ENCODE results near the gene TMEM132A. TPM values are rescaled to one million over a fixed set of nuclear protein-coding genes. Genes with fewer than 3 reads are reported as not detected.

TMEM132A gene
- total RNA-seq, 2 donors from 2014 or later, result 5.4 to 7.7 TPM

DNA sequence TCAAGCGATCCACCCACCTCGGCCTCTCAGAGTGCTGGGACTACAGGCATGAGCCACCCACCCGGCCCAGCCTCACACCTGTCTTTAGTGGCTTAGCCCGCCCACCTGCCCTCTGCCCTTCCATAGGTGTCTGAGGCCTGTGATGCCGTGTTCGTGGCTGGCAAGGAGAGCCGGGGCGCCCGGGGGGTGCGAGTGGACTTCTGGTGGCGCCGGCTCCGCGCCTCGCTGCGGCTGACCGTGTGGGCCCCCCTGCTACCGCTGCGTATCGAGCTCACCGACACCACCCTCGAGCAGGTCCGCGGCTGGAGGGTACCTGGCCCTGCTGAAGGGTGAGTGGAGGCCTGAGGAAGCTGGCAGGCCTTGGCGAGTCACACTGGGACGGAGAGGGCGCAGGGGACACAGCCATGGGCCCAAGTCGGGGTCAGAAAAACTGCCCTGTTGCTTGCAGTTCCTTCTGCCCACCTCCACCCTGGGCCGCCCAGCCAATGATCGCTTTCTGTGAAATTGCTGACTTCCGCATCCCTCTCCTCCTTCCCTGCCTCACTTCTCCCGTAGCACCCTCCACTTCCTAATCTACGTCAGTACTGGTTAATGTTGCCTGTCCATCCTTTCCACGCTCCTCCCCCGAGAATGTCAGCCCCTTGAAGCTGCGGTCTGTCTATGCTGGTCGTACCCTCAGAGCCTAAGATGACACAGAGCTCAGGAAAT, 9.3 kb downstream of the TMEM132A start:
- intact Hi-C loops (cut with DNase I), result no loop called here
- DNase-seq (ENCODE audit: low spot score), result peak; percentile 77

DNA sequence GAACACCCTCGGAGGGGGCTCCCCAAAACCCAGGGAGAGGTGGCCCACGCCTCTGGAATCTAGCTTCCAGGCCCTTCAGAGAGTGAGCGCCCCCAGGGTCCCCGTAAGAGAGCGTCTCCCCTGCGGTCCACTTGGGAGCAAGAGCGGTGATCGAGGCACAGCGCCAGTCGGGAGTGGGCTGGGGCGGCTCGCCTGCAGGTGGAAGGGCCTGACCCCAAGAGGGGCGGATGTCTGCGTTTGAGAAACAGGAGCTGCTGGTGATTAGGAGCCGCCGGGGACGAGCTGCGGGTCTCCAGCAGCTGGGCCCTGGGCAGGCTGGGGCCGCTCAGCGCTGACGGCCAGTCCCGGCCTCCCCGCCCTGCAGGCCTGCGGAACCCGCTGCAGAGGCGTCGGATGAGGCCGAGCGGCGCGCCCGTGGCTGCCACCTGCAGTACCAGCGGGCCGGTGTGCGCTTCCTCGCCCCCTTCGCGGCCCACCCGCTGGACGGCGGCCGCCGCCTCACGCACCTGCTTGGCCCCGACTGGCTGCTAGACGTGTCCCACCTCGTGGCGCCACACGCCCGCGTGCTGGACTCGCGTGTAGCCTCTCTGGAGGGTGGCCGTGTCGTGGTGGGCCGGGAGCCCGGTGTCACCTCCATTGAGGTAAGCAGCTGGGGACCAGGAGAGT, 10.0 kb downstream of the TMEM132A start:
- no peak for DNase-seq (ENCODE audit: low spot score)
- intact Hi-C loops (cut with DNase I), result no loop called here

DNA sequence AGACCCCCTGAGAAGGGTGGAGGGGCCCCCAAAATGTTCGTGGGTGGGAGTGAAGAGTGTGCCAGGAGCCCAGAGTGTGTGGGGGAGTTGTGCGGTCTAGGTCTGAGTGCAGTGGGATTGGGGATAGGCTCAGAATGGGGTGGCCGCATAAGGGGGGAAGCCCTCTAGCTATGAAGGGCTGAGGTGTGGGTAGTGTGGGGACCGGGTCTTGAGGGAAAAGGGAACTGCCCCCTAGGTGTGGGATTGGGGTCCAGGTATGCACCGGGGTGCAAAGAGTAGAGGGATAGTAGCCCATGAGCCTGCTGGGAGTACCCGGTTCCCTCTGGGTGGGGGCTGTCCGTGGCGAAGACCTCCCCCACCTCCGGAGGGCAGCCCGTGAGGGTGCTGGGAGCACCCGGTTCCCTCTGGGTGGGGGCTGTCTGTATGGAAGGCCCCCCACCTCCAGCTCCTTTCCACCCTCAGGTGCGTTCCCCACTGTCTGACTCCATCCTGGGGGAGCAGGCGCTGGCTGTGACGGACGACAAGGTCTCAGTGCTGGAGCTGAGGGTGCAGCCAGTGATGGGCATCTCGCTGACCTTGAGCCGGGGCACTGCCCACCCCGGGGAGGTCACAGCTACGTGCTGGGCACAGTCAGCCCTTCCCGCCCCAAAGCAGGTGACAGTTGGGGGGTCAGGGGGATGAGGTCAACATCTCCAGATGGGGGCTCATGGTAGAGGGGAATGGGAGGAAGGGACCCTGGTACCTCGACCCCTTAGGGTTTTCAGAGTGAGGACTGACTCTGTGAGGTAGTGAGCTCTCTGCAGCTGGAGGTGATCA, 10.7 kb downstream of the TMEM132A start:
- intact Hi-C loops (cut with DNase I), result no loop called here

DNA sequence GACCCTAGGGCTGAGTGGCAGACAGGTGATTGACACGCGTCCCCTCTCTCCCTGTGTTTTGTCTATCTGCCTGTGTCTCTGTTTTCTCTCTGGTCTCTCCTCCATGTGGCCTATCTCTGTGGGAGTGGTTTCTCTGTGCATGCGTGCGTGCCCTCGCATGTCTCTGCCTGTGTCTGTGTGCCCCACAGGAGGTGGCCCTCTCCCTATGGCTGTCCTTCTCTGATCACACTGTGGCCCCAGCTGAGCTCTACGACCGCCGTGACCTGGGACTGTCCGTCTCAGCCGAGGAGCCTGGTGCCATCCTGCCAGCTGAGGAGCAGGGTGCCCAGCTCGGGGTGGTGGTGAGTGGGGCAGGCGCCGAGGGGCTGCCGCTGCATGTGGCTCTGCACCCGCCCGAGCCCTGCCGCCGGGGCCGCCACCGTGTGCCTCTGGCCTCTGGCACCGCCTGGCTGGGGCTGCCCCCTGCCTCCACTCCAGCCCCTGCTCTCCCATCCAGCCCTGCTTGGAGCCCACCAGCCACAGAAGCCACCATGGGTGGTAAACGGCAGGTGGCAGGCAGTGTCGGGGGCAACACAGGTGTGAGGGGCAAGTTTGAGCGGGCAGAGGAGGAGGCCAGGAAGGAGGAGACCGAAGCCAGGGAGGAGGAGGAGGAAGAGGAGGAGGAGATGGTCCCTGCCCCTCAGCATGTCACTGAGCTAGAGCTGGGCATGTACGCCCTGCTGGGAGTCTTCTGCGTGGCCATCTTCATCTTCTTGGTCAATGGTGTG, 11.6 kb downstream of the TMEM132A start:
- no peak for DNase-seq (ENCODE audit: low spot score)
- intact Hi-C loops (cut with DNase I), result no loop called here

More for the DNA sequence above, 10.7 kb downstream of the TMEM132A start:
- DNase-seq (ENCODE audit: low spot score), result no peak

DNA sequence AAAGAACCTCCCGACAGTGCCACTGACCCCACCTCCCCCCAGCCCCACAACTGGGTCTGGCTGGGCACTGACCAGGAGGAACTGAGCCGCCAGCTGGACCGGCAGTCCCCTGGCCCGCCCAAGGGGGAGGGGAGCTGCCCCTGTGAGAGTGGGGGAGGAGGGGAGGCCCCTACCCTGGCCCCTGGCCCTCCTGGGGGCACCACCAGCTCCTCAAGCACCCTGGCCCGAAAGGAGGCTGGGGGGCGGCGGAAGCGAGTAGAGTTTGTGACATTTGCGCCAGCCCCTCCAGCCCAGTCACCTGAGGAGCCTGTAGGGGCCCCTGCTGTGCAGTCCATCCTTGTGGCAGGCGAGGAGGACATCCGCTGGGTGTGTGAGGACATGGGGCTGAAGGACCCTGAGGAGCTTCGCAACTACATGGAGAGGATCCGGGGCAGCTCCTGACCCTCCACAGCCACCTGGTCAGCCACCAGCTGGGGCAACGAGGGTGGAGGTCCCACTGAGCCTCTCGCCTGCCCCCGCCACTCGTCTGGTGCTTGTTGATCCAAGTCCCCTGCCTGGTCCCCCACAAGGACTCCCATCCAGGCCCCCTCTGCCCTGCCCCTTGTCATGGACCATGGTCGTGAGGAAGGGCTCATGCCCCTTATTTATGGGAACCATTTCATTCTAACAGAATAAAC, 12.3 kb downstream of the TMEM132A start:
- intact Hi-C loops (cut with DNase I), result no loop called here
- DNase-seq (ENCODE audit: low spot score), result no peak

DNA sequence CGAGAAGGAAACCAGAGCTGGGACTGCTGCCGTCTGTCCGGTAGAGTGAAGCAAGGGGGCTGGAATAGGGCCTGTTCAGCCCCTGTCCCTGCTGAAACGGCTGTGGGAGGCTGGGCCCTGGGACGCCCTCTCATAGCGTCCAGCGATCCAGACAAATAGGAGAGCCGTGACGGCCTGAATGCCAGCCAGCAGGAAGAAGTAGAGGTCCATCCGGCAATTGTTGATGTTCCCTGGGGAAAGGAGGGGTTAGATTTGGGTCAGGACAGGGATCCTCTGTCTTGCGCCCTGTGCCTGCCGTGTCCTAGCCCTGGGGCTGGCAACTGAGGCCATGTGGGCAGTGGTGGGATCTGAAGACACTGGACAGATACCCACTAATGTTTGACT, 12.9 kb downstream of the TMEM132A start:
- no peak for DNase-seq (ENCODE audit: low spot score)
- intact Hi-C loops (cut with DNase I), result no loop called here

DNA sequence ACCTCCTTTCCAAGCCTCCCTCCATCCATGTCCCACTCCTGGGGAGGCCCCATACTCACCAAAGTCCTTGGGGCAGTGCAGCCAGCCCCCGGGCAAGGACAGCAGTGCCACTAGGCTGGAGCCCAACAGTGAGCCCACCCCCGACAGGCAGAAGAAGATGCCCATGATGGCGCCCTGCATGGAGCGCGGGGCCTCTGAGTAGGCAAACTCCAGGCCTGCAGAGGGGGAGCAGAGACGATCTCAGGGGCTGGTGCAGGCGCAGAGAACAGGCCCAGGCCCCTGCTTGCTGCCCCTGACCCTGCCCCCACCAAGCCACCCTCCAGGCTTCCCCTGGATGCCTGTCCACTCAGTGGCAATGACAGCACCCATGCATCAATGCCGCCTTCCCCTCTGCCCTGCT, 13.6 kb downstream of the TMEM132A start:
- DNase-seq (ENCODE audit: low spot score), result no peak
- intact Hi-C loops (cut with DNase I), result no loop called here

DNA sequence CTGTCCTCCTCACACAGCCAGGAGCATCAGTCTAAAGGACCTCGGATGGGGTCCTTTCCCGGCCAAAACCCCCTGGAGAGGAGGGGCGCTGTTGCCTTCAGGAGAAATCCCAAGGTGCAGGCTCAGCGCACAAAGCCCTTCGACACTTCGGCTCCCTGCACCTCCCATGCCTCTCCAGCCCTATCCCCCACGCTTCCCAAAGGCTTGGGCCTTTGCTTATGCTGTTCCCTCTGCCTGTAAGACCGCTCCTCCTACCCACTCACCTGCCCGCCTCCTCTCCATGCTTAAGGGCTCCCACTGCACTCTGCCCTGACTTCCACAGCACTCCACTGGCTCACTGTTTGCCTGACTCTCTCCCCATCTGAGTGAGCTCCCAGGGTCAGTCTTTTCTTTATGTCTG, 14.2 kb downstream of the TMEM132A start:
- no peak for DNase-seq (ENCODE audit: low spot score)
- intact Hi-C loops (cut with DNase I), result no loop called here

DNA sequence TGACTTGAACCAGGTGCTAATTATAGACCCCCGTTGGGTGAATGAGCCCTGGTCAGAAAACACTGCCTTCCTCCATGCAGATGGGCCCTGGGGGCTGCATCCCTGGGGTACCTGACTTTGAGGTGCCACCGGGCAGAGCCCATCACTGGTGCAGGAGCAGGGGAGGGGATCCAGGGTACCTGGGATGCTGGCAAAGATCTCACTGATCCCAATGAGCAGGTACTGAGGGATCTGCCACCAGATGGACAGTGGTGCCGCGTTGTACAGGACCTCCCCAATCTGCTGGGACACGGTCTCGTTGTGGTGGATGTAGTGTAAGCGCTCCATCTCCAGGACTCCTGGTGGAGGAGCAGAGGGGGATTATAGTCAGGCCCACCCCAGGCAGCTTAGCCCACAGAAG, 15.0 kb downstream of the TMEM132A start:
- intact Hi-C loops (cut with DNase I), result no loop called here
- DNase-seq (ENCODE audit: low spot score), result no peak

DNA sequence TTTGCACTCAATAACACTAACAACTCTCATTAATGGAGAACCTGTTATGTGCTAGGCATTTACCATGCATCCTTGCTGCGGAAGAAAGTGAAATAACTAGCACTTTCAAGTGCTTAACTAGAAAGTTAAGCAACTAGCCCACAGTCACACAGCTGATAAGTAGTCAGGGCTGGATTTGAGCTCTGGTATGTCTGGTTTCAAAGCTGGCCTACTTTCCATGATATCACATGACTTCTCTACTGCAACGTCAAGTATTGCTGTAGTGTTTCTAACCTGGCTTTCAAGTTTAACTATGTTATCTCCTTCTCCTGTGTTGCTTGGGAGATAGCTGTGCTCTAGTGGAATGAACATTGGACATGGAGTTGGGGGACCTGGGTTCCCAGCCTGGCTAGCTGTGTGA, 15.6 kb downstream of the TMEM132A start:
- intact Hi-C loops (cut with DNase I), result no loop called here
- DNase-seq (ENCODE audit: low spot score), result no peak

DNA sequence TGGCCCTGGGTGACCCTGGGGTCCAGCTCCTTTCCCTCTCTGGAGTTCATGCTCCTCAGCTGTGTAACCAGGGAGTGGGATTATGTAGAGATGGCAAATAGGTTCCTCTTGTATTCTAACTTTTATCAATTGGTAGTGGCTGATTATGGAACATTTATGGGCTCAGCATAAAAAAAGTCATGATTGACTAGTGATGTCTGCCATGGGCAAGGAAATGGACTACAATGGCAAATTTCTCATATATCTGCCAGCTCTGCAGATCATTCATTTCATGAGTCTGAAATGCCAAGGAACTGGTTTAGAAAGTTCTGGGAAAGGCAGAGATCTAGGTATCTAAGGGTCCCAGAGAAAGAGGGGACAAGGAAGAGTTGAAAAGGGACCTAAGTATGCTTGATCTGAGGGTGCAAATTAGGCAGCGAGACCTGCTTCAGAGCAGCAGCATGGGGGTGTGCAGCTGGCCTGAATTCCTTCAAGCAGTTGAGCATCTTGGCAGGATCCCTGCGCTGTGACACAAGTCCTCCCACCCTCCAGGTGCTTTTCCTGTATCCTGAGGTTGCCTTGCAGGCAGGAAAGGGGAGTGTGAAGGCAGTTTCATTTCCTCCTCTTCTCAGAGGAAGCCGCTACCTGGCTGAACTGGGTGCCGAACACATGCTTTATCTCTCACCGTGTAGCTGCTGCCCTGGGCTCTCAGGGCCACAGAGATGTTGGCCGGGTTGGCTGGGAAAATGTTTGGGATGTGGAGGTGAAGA, 17.3 kb downstream of the TMEM132A start:
- intact Hi-C loops (cut with DNase I), result no loop called here
- DNase-seq (ENCODE audit: low spot score), result no peak

DNA sequence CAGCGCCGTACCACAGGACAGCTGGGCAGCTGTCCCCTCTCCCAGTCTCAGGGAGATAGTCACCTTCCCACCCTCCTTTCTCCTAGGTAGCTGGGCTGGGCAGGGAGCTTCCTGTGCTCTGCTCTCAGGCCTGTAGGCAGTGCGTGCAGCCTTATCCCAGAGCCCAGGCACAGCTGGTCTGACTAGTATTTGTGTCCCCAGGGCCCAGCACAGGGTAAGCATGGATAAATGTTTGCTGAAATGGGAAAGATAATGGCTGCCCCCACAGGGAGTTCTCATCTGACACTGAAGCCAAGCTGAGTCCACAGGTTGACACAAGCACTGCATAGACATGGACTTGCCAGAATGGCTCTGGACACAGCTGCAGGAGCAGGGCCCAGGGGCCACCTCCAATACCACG, 18.0 kb downstream of the TMEM132A start:
- DNase-seq (ENCODE audit: low spot score), result no peak
- intact Hi-C loops (cut with DNase I), result no loop called here

DNA sequence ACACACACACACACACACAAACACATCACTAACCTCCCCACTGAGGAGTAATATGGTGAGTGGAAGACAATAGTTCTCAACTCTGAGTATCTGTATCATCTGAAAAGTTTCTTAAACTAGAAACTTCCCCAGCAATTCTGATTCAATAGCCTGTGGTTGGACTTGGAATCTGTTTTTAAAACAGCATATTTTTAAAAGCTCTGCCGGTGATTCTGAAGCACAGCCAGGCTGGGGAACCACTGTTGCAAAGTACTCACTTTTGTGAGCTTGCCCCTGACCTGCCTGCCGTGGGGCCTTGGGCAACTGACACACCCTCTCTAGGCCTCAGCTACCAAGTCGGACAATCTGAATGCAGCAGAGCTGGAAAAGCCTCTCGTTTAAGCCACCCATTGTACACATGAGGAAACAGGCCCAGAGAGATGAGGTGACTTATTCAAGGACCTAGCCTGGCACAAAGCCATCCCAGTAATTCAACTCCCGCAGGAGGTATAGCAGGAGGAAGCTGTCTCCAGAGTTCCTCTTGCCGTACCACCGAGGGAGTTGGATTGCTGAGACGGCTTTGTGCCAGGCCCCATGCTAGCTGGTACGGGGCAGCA, 18.8 kb downstream of the TMEM132A start:
- intact Hi-C loops (cut with DNase I), result no loop called here
- DNase-seq (ENCODE audit: low spot score), result no peak

DNA sequence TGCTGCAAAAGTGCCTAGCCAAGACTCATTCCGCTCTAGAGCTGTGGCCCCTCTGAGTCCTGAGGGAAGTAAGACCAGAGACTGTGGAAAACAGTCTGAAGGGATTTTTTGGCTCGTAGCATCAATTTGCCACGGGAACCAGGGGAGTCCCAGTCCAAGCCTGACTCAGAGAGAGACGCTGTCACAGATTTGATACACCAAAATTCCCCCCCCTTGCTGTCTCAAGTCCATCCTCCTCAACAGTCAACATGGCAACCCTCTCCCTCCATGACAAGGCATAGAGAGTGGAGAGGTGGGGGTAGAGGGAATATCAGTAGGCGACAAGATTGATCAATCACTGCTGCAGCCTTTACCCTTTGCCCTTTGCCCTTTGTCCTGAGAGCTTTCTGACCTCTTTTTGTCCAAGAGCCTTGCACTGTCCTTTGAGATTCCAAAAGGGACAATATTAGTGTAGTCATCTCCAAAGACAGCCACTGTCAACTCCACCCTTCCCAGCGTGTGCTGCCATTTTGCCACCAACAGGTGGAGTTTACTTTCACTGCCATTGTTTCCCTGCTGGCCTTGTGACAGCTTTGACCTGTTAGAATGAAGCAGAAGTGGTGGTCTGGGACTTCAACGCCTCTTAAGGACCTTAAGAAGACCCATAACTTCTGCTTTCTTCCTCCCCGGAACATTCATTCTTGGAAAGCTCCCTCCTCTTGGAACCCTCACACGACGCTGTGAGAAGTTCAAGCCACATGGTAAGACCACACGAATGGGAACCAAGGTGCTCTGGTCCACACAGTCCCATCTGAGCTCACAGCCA, 20.4 kb downstream of the TMEM132A start:
- DNase-seq (ENCODE audit: low spot score), result no peak
- intact Hi-C loops (cut with DNase I), result no loop called here

DNA sequence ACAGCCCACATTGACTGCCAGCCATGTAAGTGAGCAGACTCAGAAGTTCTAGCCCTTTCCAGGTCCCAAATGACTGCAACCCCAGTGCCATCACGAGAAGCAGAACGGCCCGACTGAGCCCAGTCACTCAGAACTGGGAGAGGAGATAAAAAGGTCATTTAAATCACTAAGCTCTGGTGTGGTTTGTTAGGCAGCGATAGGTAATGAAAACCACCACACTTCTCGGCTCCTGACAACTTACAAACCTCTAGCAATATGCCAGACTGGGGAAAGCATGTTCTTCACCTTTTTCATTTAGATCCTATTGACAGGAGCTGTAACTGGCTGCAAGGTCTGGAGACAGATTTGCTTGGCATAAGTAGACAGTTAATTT, 21.0 kb downstream of the TMEM132A start:
- DNase-seq (ENCODE audit: low spot score), result no peak
- intact Hi-C loops (cut with DNase I), result no loop called here

DNA sequence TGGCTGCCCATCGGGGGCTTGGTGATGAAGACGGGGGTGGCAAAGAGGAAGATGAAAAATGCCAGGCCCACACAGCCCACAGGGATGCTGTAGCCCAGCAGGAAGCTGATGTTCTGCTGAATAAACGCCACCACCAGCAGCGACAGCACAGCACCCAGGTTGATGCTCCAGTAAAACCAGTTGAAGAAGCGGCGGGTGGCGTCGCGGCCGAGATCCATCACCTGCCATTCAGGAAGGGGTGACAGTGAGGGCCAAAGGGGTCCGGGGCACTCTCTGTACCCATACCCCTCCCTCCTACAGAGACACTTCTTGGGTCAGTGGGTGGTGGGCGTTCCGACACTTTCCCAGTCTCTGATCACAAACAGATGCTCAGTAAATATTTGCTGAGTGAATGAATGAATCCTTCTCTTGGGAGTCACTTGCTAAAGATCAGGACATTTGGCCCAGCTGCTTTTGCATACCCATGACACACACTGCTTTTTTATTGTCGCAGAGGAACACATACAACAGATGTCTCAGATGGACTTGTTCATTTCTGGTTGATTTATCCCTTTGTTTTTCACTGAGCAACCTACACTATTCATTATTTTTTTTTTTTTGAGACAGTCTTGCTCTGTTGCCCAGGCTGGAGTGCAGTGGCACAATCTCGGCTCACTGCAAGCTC, 22.5 kb downstream of the TMEM132A start:
- intact Hi-C loops (cut with DNase I), result no loop called here
- DNase-seq (ENCODE audit: low spot score), result no peak

DNA sequence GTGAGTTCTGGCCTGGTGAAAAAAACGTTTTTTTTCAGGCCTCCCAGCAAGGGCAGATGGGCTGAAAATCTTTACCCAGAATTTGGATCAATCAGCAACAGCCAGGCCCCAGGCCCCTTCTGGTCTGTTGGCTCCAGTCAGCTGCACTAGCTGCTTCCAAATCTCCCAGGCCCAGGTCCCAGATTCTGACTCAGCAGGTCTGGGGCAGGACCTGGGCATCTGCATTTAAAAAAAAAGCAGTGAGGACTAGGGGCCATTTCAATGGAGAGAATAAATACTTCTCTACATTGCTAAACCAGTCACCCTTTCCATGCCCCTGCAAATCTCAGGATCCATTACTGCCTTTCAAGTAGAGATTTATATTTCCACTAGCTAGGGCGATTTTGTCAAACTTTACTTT, 23.4 kb downstream of the TMEM132A start:
- no peak for DNase-seq (ENCODE audit: low spot score)
- intact Hi-C loops (cut with DNase I), result no loop called here

All from posterior vena cava (tissue), 2 donors.